ENCODE results near the gene DYDC1. TPM values are rescaled to one million over a fixed set of nuclear protein-coding genes. Genes with fewer than 3 reads are reported as not detected.

DYDC1 gene
- total RNA-seq, 1 experiment from 2014 or later: not detected

DNA sequence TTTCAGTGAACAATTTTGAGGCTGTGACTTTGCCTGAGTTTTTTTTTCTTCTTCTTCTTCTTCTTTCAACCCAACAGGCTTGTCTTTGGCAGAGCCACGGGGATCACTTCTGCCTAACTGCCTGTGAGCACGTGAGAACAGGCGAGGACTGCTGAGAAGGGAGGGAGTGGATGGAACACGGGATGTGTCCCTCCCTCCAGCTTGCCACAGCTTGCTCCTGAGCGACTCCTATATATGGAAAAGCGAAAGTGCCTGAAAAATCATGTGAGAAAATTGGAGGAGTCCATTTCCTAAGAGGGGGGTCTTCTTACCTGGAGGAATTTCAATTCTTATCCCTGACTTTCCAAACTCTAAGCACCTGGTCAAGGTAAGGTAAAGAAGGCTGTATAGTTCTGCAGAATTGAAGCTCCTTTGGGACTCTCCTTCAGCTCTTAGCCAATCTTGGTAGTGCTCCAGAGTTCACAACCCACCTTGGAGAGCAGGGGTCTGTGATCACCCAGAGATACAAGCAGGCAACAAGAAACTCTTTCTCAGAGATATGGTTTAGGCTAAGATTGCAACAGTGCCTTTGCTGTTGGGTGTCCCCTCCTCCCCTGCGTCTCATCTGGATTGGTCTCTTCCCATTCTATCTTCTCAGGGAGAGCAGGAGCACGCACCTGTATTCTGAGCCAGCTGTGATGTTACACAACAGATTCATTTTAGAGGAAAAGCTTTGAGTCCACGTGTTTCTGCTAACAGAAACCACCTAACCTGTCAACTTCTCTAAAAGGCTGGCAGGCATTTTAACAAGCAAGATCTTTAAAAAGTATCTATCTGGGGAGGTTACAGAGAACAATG lies 66.9 kb downstream of the DYDC1 start, which contains the start of gene MAT1A:
Gene MAT1A, minus strand, starts transcription at position 208 of the 837 bp plus-strand sequence. CDS start 235 bp downstream, outside the sequence.
- no peak within 1 kb of the TSS for H3K27ac ChIP-seq
- H3K27me3 ChIP-seq (replicated peaks): peaks cover 2% of the 10 kb centered on the region; the same call in 1 of the 2 replicates
- no peak within 1 kb of the TSS for H3K4me3 ChIP-seq
- H3K9me3 ChIP-seq (replicated peaks): no peaks in the 10 kb centered on the region
- no peaks in the 10 kb centered on the region for H3K4me1 ChIP-seq (replicated peaks)
- no peaks in the 10 kb centered on the region for H3K36me3 ChIP-seq
- no peak for DNase-seq (ENCODE audit: low read depth in 1 of 2, low spot score in 2 of 2)

DNA sequence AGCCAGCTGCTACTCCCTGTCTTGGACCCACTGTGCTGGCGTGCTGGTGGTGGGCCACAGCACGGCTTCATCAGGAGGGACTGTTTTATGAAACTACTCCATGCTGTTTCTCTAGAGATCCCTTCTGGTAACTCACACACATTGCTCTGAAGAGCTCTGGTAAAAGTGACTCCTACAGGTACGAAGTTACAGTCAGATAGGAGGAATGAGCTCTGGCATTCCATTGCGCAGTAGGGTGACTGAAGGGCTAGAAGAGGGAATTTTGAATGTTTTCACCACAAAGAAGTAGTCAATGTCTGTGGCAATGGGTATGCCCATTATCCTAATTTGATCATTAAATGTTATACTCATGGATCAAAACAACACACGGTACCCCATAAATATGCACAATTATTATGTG lies 67.7 kb downstream of the DYDC1 start:
- Histone ChIP-seq H3K36me3 (no peaks in the 10 kb centered on the region), H3K27ac (no peak overlapping the region), H3K4me3 (no peak overlapping the region), H3K27me3 (replicated peaks) (peaks cover 2% of the 10 kb centered on the region; the same call in 1 of the 2 replicates), H3K4me1 (replicated peaks) (no peaks in the 10 kb centered on the region), H3K9me3 (replicated peaks) (no peaks in the 10 kb centered on the region)
- no peak for DNase-seq (ENCODE audit: low read depth in 1 of 2, low spot score in 2 of 2)

Other genes with a start within 250 kb of the DYDC1 start
- gene PLAC9, start 224.0 kb downstream of the DYDC1 start, total RNA-seq (2014; rRNA removed; shearing (Covaris generic)): not detected in 2 replicates
- 76.9 and 114 TPM in 2 replicates for gene ANXA11, start 151.2 kb downstream of the DYDC1 start, total RNA-seq (2014; rRNA removed; shearing (Covaris generic))
- not detected in 2 replicates for gene MAT1A, start 67.1 kb downstream of the DYDC1 start, total RNA-seq (2014; rRNA removed; shearing (Covaris generic))
- gene DYDC2, start within 50 bp of the DYDC1 start, total RNA-seq (2014; rRNA removed; shearing (Covaris generic)): not detected in 2 replicates
- 51.8 and 68.9 TPM in 2 replicates for gene PRXL2A, start 51.8 kb upstream of the DYDC1 start, total RNA-seq (2014; rRNA removed; shearing (Covaris generic))
- 60.8 and 65.8 TPM in 2 replicates for gene TSPAN14, start 97.6 kb upstream of the DYDC1 start, total RNA-seq (2014; rRNA removed; shearing (Covaris generic))
- gene SH2D4B, start 181.1 kb upstream of the DYDC1 start, total RNA-seq (2014; rRNA removed; shearing (Covaris generic)): 0.08 TPM in 1 of 2 replicates, not detected in the other

Measured in SJSA1 (cell line).